Progenitor cell of endocrine pancreas (in vitro differentiated cells): ENCODE measurements around the gene CCDC181. TPM values are rescaled to one million over a fixed set of nuclear protein-coding genes. Genes with fewer than 3 reads are reported as not detected.

ENCODE experiments used
- DNase-seq: peaks from one replicate; pipeline ENCODE4 v3.0.0; 2021; ENCODE audit warnings: low spot score; ENCODE audit not compliant: unreplicated experiment
- H3K27ac Mint-ChIP-seq: 2 replicates; pipeline ENCODE4 v1.8.0; 2021; ENCODE audit warnings: mild to moderate bottlenecking, moderate library complexity, mixed read lengths
- H3K27me3 Mint-ChIP-seq: 2 replicates; pipeline ENCODE4 v1.8.0; 2021; ENCODE audit warnings: mixed read lengths
- H3K36me3 Mint-ChIP-seq: 2 replicates; pipeline ENCODE4 v1.8.0; 2022; ENCODE audit warnings: mixed read lengths; ENCODE audit not compliant: insufficient read depth
- H3K4me1 Mint-ChIP-seq: 2 replicates; pipeline ENCODE4 v1.8.0; 2021; ENCODE audit warnings: low read depth, mixed read lengths
- H3K4me3 Mint-ChIP-seq: 2 replicates; pipeline ENCODE4 v1.8.0; 2021; ENCODE audit warnings: low read depth, mild to moderate bottlenecking, moderate library complexity, mixed read lengths
- H3K9me3 Mint-ChIP-seq: 2 replicates; pipeline ENCODE4 v1.8.0; 2021; ENCODE audit warnings: low read depth, mixed read lengths
- total RNA-seq: library from RNA; stranded (reverse); gene quantifications from 2 replicates; pipeline ENCODE4 v1.2.1, GENCODE V29; 2021
- TF ChIP-seq, protein P1 (sequence below): fragments of 200-600 bp; sonication (generic); IDR thresholded peaks from one replicate; pipeline ENCODE4 v1.5.0; 2021; ENCODE audit warnings: antibody characterized with exemption, mild to moderate bottlenecking; ENCODE audit not compliant: unreplicated experiment

CCDC181 gene
- total RNA-seq, 1 donor from 2014 or later: 8.2 TPM

- Mint-ChIP-seq H3K36me3 (peaks cover 3% of the 10 kb centered on the region), H3K27me3 (no peaks in the 10 kb centered on the region), H3K4me1 (peaks cover 2% of the 10 kb centered on the region), H3K27ac (no peak overlapping the region), H3K4me3 (no peak overlapping the region), H3K9me3 (peaks cover 3% of the 10 kb centered on the region)
- no peak for DNase-seq
- TF ChIP-seq, protein P1, sequence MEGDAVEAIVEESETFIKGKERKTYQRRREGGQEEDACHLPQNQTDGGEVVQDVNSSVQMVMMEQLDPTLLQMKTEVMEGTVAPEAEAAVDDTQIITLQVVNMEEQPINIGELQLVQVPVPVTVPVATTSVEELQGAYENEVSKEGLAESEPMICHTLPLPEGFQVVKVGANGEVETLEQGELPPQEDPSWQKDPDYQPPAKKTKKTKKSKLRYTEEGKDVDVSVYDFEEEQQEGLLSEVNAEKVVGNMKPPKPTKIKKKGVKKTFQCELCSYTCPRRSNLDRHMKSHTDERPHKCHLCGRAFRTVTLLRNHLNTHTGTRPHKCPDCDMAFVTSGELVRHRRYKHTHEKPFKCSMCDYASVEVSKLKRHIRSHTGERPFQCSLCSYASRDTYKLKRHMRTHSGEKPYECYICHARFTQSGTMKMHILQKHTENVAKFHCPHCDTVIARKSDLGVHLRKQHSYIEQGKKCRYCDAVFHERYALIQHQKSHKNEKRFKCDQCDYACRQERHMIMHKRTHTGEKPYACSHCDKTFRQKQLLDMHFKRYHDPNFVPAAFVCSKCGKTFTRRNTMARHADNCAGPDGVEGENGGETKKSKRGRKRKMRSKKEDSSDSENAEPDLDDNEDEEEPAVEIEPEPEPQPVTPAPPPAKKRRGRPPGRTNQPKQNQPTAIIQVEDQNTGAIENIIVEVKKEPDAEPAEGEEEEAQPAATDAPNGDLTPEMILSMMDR: no peak
These were observed 62.3 kb downstream of the CCDC181 start for GRCh38 chr1:169364948-169365347.

- H3K4me3 Mint-ChIP-seq: no peak overlapping the region
- H3K36me3 Mint-ChIP-seq: peaks cover 3% of the 10 kb centered on the region
- no peaks in the 10 kb centered on the region for H3K27me3 Mint-ChIP-seq
- no peaks in the 10 kb centered on the region for H3K4me1 Mint-ChIP-seq
- no peak for DNase-seq
- TF ChIP-seq, protein P1: no peak
- H3K27ac Mint-ChIP-seq: no peak overlapping the region
- peaks cover 3% of the 10 kb centered on the region for H3K9me3 Mint-ChIP-seq
These were observed 64.1 kb downstream of the CCDC181 start for GRCh38 chr1:169363046-169363730.

DNA sequence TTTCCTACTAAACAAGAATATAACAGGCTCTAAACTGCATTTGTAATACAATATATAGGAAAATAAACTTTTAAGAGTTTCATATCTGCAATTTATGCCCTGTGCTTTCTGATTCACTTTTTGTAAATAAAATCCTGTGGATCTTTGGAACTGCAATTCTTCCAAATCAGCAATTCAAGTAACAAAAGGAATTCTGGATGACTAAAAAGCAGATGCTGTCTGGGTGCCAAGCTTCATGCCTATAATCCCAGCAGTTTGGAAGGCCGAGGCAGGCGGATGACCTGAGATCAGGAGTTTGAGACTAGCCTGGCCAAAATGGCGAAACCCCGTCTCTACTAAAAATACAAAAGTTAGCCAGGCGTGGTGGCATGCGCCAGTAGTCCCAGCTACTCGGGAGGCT is 66.0 kb downstream of the CCDC181 start:
- Mint-ChIP-seq H3K4me3 (no peak overlapping the region), H3K36me3 (peaks cover 3% of the 10 kb centered on the region), H3K9me3 (peaks cover 3% of the 10 kb centered on the region), H3K27me3 (no peaks in the 10 kb centered on the region), H3K4me1 (no peaks in the 10 kb centered on the region), H3K27ac (no peak overlapping the region)
- DNase-seq: no peak
- TF ChIP-seq, protein P1: no peak

- H3K27ac Mint-ChIP-seq: no peak overlapping the region
- peaks cover 3% of the 10 kb centered on the region for H3K4me1 Mint-ChIP-seq
- no peaks in the 10 kb centered on the region for H3K27me3 Mint-ChIP-seq
- TF ChIP-seq, protein P1: no peak
- H3K36me3 Mint-ChIP-seq: peaks cover 4% of the 10 kb centered on the region
- H3K9me3 Mint-ChIP-seq: peaks cover 3% of the 10 kb centered on the region
- no peak for DNase-seq
- no peak overlapping the region for H3K4me3 Mint-ChIP-seq
These were observed 66.9 kb downstream of the CCDC181 start for GRCh38 chr1:169360415-169360814.

DNA sequence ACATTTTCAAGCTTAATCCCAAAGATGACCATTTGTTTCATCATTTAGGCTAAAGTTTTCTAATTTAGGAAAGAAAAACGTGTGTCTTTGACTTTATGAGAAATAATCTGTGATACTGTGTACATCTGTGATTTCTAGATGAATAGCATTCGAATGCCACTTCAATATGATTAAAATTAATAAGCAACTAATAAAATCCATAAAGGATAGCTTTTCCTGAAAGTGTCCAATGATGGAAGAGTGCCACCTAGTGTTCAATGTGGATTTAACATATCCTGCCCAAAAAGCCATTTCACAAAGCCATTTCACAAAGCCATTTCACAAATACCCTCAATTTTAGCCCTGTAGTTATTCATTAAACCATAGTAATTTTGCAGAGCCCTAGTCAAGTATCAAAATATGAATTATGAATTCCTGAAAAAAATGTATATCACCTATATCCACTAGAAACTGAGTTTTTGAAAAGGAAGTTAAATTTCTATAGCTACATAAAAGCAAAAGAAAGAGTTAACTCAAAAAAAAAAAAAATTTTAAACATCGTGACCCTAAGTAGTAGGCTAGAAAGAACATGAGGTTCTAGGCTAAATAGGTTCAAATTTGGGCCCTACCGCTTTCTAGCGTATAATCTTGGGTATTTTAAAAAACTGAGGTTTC is 78.8 kb downstream of the CCDC181 start:
- DNase-seq: peak; percentile 10
- TF ChIP-seq, protein P1: peak; percentile 91

More for the DNA sequence above, 78.8 kb downstream of the CCDC181 start:
- Mint-ChIP-seq H3K4me3 (no peak overlapping the region), H3K27me3 (no peaks in the 10 kb centered on the region), H3K36me3 (peaks cover 11% of the 10 kb centered on the region), H3K4me1 (peaks cover 11% of the 10 kb centered on the region), H3K27ac (no peak overlapping the region), H3K9me3 (peaks cover 10% of the 10 kb centered on the region)
